Endodermal cell (in vitro differentiated cells): ENCODE data around the gene ADGB. TPM values are rescaled to one million over a fixed set of nuclear protein-coding genes. Genes with fewer than 3 reads are reported as not detected.

ENCODE experiments used
- DNase-seq: peaks from one replicate; pipeline ENCODE4 v3.0.0-alpha.2; 2017
- H3K27ac ChIP-seq: 2 replicates; pipeline ENCODE4 v1.5.1; 2013; ENCODE audit warnings: mild to moderate bottlenecking, low read depth, low read length, moderate library complexity
- H3K27me3 ChIP-seq: 2 replicates; pipeline ENCODE4 v1.6.1; 2013; ENCODE audit warnings: mild to moderate bottlenecking, low read length, moderate library complexity; ENCODE audit not compliant: insufficient read depth, control insufficient read depth, poor library complexity, severe bottlenecking
- H3K36me3 ChIP-seq: 2 replicates; pipeline ENCODE4 v1.7.0; 2013; ENCODE audit warnings: mild to moderate bottlenecking, low read length, moderate library complexity; ENCODE audit not compliant: control insufficient read depth, insufficient read depth
- H3K4me1 ChIP-seq: one replicate; pipeline ENCODE4 v1.7.0; 2013; ENCODE audit warnings: low read length; ENCODE audit not compliant: control insufficient read depth, insufficient read depth
- H3K4me3 ChIP-seq: 2 replicates; pipeline ENCODE4 v1.5.1; 2013; ENCODE audit warnings: mild to moderate bottlenecking, low read length, moderate library complexity
- H3K9ac ChIP-seq: 2 replicates; pipeline ENCODE4 v1.6.1; 2013; ENCODE audit warnings: mild to moderate bottlenecking, low read length, moderate library complexity; ENCODE audit not compliant: poor library complexity, severe bottlenecking; ENCODE audit errors: extremely low read depth
- H3K9me3 ChIP-seq: 2 replicates; pipeline ENCODE4 v1.6.1; 2013; ENCODE audit warnings: mild to moderate bottlenecking, low read length, moderate library complexity; ENCODE audit not compliant: control insufficient read depth
- H3K27ac Mint-ChIP-seq: 2 replicates; pipeline ENCODE4 v1.8.0; 2020; ENCODE audit warnings: mixed read lengths
- H3K27me3 Mint-ChIP-seq: 2 replicates; pipeline ENCODE4 v1.8.0; 2021; ENCODE audit warnings: mild to moderate bottlenecking, mixed read lengths; ENCODE audit not compliant: insufficient read depth
- H3K36me3 Mint-ChIP-seq: 2 replicates; pipeline ENCODE4 v1.8.0; 2020; ENCODE audit warnings: low read depth, mixed read lengths
- H3K4me1 Mint-ChIP-seq: 2 replicates; pipeline ENCODE4 v1.8.0; 2020; ENCODE audit warnings: mixed read lengths
- H3K4me3 Mint-ChIP-seq: 2 replicates; pipeline ENCODE4 v1.8.0; 2020; ENCODE audit warnings: mild to moderate bottlenecking, moderate library complexity, mixed read lengths
- H3K9me3 Mint-ChIP-seq: 2 replicates; pipeline ENCODE4 v1.8.0; 2020; ENCODE audit warnings: mild to moderate bottlenecking, mixed read lengths
- WGBS, 2 experiments: methylation state at CpG; one replicate each; pipeline versions ENCODE4 v1.1.5 to v1.1.7; 2013; ENCODE audit warnings: missing lambda C conversion rate in 2 of 2, mixed read lengths in 1 of 2; ENCODE audit not compliant: insufficient coverage in 1 of 2, insufficient read length in 1 of 2; 5-methylcytosine and 5-hydroxymethylcytosine counted together
- total RNA-seq, 2 donors: library from RNA; stranded (reverse); fragmentation: NEBNext Ultra II Directional in 1 of 2; extraction: Animal tissue kit (Norgen Biotek cat#: 25700) in 1 of 2; gene quantifications; 2 replicates in 1 of 2; 3 replicates in 1 of 2; pipeline ENCODE4 v1.2.1, GENCODE V29; 2021
- TF ChIP-seq, protein P1 (sequence below): fragments of 200-600 bp; sonication (generic); conservative IDR thresholded peaks from 2 replicates; pipeline ENCODE4 v1.5.0; 2021; ENCODE audit warnings: antibody characterized with exemption, mild to moderate bottlenecking

The ADGB gene
- total RNA-seq, 2 donors from 2014 or later: 0.37 to 1.3 TPM

GRCh38 chr6:146861716-146862115, 262.9 kb downstream of the ADGB start:
- Histone ChIP-seq H3K36me3 (no peaks in the 10 kb centered on the region), H3K9ac (no peak overlapping the region), H3K27ac (no peak overlapping the region), H3K27me3 (no peaks in the 10 kb centered on the region), H3K4me1 (no peaks in the 10 kb centered on the region), H3K4me3 (no peak overlapping the region), H3K9me3 (no peaks in the 10 kb centered on the region)
- Mint-ChIP-seq H3K36me3 (no peaks in the 10 kb centered on the region), H3K4me3 (no peak overlapping the region), H3K27me3 (no peaks in the 10 kb centered on the region), H3K9me3 (no peaks in the 10 kb centered on the region), H3K27ac (no peak overlapping the region), H3K4me1 (peaks cover 4% of the 10 kb centered on the region)
- TF ChIP-seq, protein P1, sequence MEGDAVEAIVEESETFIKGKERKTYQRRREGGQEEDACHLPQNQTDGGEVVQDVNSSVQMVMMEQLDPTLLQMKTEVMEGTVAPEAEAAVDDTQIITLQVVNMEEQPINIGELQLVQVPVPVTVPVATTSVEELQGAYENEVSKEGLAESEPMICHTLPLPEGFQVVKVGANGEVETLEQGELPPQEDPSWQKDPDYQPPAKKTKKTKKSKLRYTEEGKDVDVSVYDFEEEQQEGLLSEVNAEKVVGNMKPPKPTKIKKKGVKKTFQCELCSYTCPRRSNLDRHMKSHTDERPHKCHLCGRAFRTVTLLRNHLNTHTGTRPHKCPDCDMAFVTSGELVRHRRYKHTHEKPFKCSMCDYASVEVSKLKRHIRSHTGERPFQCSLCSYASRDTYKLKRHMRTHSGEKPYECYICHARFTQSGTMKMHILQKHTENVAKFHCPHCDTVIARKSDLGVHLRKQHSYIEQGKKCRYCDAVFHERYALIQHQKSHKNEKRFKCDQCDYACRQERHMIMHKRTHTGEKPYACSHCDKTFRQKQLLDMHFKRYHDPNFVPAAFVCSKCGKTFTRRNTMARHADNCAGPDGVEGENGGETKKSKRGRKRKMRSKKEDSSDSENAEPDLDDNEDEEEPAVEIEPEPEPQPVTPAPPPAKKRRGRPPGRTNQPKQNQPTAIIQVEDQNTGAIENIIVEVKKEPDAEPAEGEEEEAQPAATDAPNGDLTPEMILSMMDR: no peak
- no peak for DNase-seq
- WGBS, 2 experiments: 88 to 99% methylated on average over 3 of the region's 3 CpGs

- Mint-ChIP-seq H3K27ac (no peak overlapping the region), H3K9me3 (no peaks in the 10 kb centered on the region), H3K4me3 (no peak overlapping the region), H3K27me3 (no peaks in the 10 kb centered on the region), H3K4me1 (peaks cover 4% of the 10 kb centered on the region), H3K36me3 (no peaks in the 10 kb centered on the region)
- no peaks in the 10 kb centered on the region for H3K36me3 ChIP-seq
- DNase-seq: no peak
- TF ChIP-seq, protein P1: no peak
- no peak overlapping the region for H3K9ac ChIP-seq
- H3K27me3 ChIP-seq: no peaks in the 10 kb centered on the region
- no peaks in the 10 kb centered on the region for H3K4me1 ChIP-seq
- H3K27ac ChIP-seq: no peak overlapping the region
- H3K4me3 ChIP-seq: no peak overlapping the region
- 83 to 89% methylated on average over 1 to 4 of the region's 4 CpGs for WGBS, 2 experiments
- no peaks in the 10 kb centered on the region for H3K9me3 ChIP-seq
Observed at GRCh38 chr6:146862508-146862919, 263.7 kb downstream of the ADGB start.

DNA sequence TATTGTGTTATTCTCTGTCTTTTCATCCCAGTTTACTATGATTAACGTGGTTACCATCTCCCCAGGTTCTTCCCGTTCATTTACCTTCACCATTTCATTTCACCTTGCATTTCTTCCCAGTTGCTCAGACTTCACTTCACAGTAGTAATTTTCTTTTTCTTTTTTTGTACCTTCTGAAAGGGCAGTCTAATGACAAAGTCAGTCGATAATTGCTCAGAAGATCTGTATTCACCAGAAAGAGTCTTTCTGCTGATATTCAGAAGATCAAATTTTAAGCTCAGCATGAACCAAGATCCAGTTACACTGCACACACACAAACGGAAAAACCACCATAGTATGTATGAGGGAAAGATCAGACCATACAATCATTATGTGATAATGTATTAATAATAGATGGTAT, 265.5 kb downstream of the ADGB start:
- no peaks in the 10 kb centered on the region for H3K4me1 ChIP-seq
- Mint-ChIP-seq H3K36me3 (no peaks in the 10 kb centered on the region), H3K4me1 (no peaks in the 10 kb centered on the region), H3K27ac (no peak overlapping the region), H3K27me3 (no peaks in the 10 kb centered on the region), H3K9me3 (no peaks in the 10 kb centered on the region), H3K4me3 (no peak overlapping the region)
- DNase-seq: no peak
- H3K4me3 ChIP-seq: no peak overlapping the region
- no peaks in the 10 kb centered on the region for H3K9me3 ChIP-seq
- H3K27me3 ChIP-seq: no peaks in the 10 kb centered on the region
- no peak overlapping the region for H3K27ac ChIP-seq
- H3K36me3 ChIP-seq: no peaks in the 10 kb centered on the region
- TF ChIP-seq, protein P1: no peak
- WGBS, 2 experiments: 94% methylated on average over 2 to 3 of the region's 4 CpGs
- no peak overlapping the region for H3K9ac ChIP-seq
